NCI-H2029 (cell line): ENCODE data around the gene MAP1LC3B.
A peak's percentile ranks its signal among the peaks of the same experiment; 100 is the strongest.
"Not testable (repeated sequence)": the region's sequence is repeated elsewhere in the genome, so short reads cannot be mapped to it uniquely, and the experiment has no call there.

Source experiments
- DNase-seq: peaks from one replicate; lab custom pipeline; 2025; lab: John Stamatoyannopoulos, UW

The MAP1LC3B gene

GRCh38 chr16:87360862-87361610 is 31.1 kb upstream of the MAP1LC3B start:
- DNase-seq = no peak

- no peak for DNase-seq
These were observed 30.1 kb upstream of the MAP1LC3B start for GRCh38 chr16:87361916-87362619.

GRCh38 chr16:87362828-87363559 is 29.1 kb upstream of the MAP1LC3B start:
- not testable (repeated sequence) for DNase-seq

- DNase-seq = peak; percentile 37
These were observed 28.2 kb upstream of the MAP1LC3B start for GRCh38 chr16:87363771-87364455.

- no peak for DNase-seq
These were observed 27.0 kb upstream of the MAP1LC3B start for GRCh38 chr16:87365021-87365713.

- no peak for DNase-seq
These were observed 25.8 kb upstream of the MAP1LC3B start for GRCh38 chr16:87366288-87366687.

GRCh38 chr16:87366930-87367329 is 25.2 kb upstream of the MAP1LC3B start:
- DNase-seq = no peak

GRCh38 chr16:87367529-87367928 is 24.6 kb upstream of the MAP1LC3B start:
- DNase-seq = no peak

GRCh38 chr16:87368029-87368770 is 23.9 kb upstream of the MAP1LC3B start:
- DNase-seq = no peak

- DNase-seq = no peak
These were observed 22.9 kb upstream of the MAP1LC3B start for GRCh38 chr16:87369117-87369765.

GRCh38 chr16:87369796-87370719 is 22.1 kb upstream of the MAP1LC3B start:
- DNase-seq = no peak

GRCh38 chr16:87371261-87371866 is 20.8 kb upstream of the MAP1LC3B start:
- no peak for DNase-seq

GRCh38 chr16:87372305-87372704 is 19.8 kb upstream of the MAP1LC3B start:
- DNase-seq = no peak

GRCh38 chr16:87374313-87374712 is 17.8 kb upstream of the MAP1LC3B start:
- DNase-seq = no peak

- no peak for DNase-seq
These were observed 16.6 kb upstream of the MAP1LC3B start for GRCh38 chr16:87375426-87376135.

GRCh38 chr16:87376660-87377059 is 15.5 kb upstream of the MAP1LC3B start:
- no peak for DNase-seq

GRCh38 chr16:87379312-87379752 is 12.8 kb upstream of the MAP1LC3B start:
- not testable (repeated sequence) for DNase-seq

GRCh38 chr16:87380403-87380802 is 11.7 kb upstream of the MAP1LC3B start:
- no peak for DNase-seq
